Natural killer cell (primary cell): ENCODE results near the gene ELOB. TPM values are rescaled to one million over a fixed set of nuclear protein-coding genes. Genes with fewer than 3 reads are reported as not detected.

Experiments used
- ATAC-seq, 3 donors: fragments of 150-1000 bp in 2 of 3; fragments of 200-7000 bp in 1 of 3; cut with Tn5 transposase; 1 replicate in 1 of 3; 2 replicates in 2 of 3; pipeline ENCODE4 v1.10.0; 2021; ENCODE audit warnings: mild to moderate bottlenecking in 2 of 3, moderate library complexity in 2 of 3
- DNase-seq, 2 donors: peaks; one replicate each; pipeline versions ENCODE4 v3.0.0 to v3.0.0-alpha.2; 2013 to 2021; ENCODE audit warnings: mixed read lengths in 1 of 2
- H3K27ac ChIP-seq: one replicate; pipeline ENCODE4 v1.5.1; 2013; ENCODE audit warnings: mild to moderate bottlenecking, low read length
- H3K27me3 ChIP-seq: one replicate; pipeline ENCODE4 v1.6.1; 2013; ENCODE audit warnings: low read length; ENCODE audit not compliant: control insufficient read depth, insufficient read depth
- H3K36me3 ChIP-seq: one replicate; pipeline ENCODE4 v1.6.1; 2013; ENCODE audit warnings: low read length; ENCODE audit not compliant: control insufficient read depth, insufficient read depth
- H3K4me1 ChIP-seq: one replicate; pipeline ENCODE4 v1.6.1; 2013; ENCODE audit warnings: low read length; ENCODE audit not compliant: control insufficient read depth, insufficient read depth
- H3K4me3 ChIP-seq: one replicate; pipeline ENCODE4 v1.5.1; 2013; ENCODE audit warnings: low read length
- H3K9me3 ChIP-seq: one replicate; pipeline ENCODE4 v1.6.1; 2013; ENCODE audit warnings: low read length; ENCODE audit not compliant: control insufficient read depth, insufficient read depth
- H3K27ac Mint-ChIP-seq, 2 donors: one replicate each; pipeline ENCODE4 v1.8.0; 2022; ENCODE audit warnings: mild to moderate bottlenecking in 2 of 2, mixed read lengths in 2 of 2, moderate library complexity in 1 of 2
- H3K27me3 Mint-ChIP-seq, 2 donors: one replicate each; pipeline ENCODE4 v1.8.0; 2022; ENCODE audit warnings: low read depth in 2 of 2, mixed read lengths in 2 of 2
- H3K36me3 Mint-ChIP-seq: one replicate; pipeline ENCODE4 v1.8.0; 2022; ENCODE audit warnings: mixed read lengths
- H3K4me1 Mint-ChIP-seq, 2 donors: one replicate each; pipeline ENCODE4 v1.8.0; 2022; ENCODE audit warnings: mixed read lengths in 2 of 2
- H3K4me3 Mint-ChIP-seq: one replicate; pipeline ENCODE4 v1.8.0; 2022; ENCODE audit warnings: mild to moderate bottlenecking, moderate library complexity, mixed read lengths
- H3K9me3 Mint-ChIP-seq, 2 donors: one replicate each; pipeline ENCODE4 v1.8.0; 2022; ENCODE audit warnings: mixed read lengths in 2 of 2
- CTCF ChIP-seq: fragments of 200-600 bp; IDR thresholded peaks from one replicate; pipeline ENCODE4 v1.8.0; 2022; ENCODE audit warnings: antibody characterized with exemption
- WGBS: methylation state at CpG from one replicate; pipeline ENCODE4 v1.1.7; 2013; ENCODE audit warnings: missing lambda C conversion rate; ENCODE audit not compliant: insufficient coverage; 5-methylcytosine and 5-hydroxymethylcytosine counted together
- intact Hi-C: fragments of 100-400 bp; cut with micrococcal nuclease; formaldehyde crosslinking; loops from one replicate; pipeline ENCODE4 v1.14.2; 2022
- total RNA-seq, 4 donors: library from RNA; stranded (reverse); fragments of 120-200 nt in 1 of 4; gene quantifications; one replicate each; pipeline versions ENCODE4 v1.2.3 to v1.2.4, GENCODE V29; 2013 to 2022

Gene ELOB
- total RNA-seq, 3 donors from 2014 or later (not counting 1 experiment from before 2014, with no cell fraction given), result 146 to 207 (median 161) TPM

- Mint-ChIP-seq H3K36me3 (no peaks in the 10 kb centered on the region), H3K27me3 (peaks cover 0 to 2% of the 10 kb centered on the region in 2 donors), H3K9me3 (peaks cover 0 to 3% of the 10 kb centered on the region in 2 donors), H3K4me1 (no peaks in the 10 kb centered on the region), H3K27ac (no peak overlapping the region), H3K4me3 (no peak overlapping the region)
- ATAC-seq (no peak), DNase-seq (no peak)
- WGBS, result 97% methylated on average over 1 of the region's 1 CpG
- H3K4me3 ChIP-seq, result no peak overlapping the region
- no peaks in the 10 kb centered on the region for H3K4me1 ChIP-seq
- intact Hi-C loops, result loop anchor here (2.0 kb wide), 1 partner anchor 19 kb away; no protein-coding TSS in a partner anchor
- TF ChIP-seq CTCF, result no peak
- H3K27me3 ChIP-seq, result no peaks in the 10 kb centered on the region
- H3K27ac ChIP-seq, result no peak overlapping the region
- H3K36me3 ChIP-seq, result no peaks in the 10 kb centered on the region
- H3K9me3 ChIP-seq, result peaks cover 6% of the 10 kb centered on the region
Observed at GRCh38 chr16:2799859-2800226, 22.8 kb upstream of the ELOB start.

- ATAC-seq, result no peak
- Histone ChIP-seq H3K4me1 (no peaks in the 10 kb centered on the region), H3K27me3 (no peaks in the 10 kb centered on the region), H3K9me3 (peaks cover 5% of the 10 kb centered on the region), H3K4me3 (no peak overlapping the region), H3K36me3 (no peaks in the 10 kb centered on the region), H3K27ac (no peak overlapping the region)
- H3K9me3 Mint-ChIP-seq, result peaks cover 0 to 3% of the 10 kb centered on the region in 2 donors
- no peaks in the 10 kb centered on the region for H3K36me3 Mint-ChIP-seq
- H3K27me3 Mint-ChIP-seq, result peaks cover 2 to 4% of the 10 kb centered on the region in 2 donors
- TF ChIP-seq CTCF, result no peak
- no peak for DNase-seq
- 85% methylated on average over 19 of the region's 21 CpGs for WGBS
- no peaks in the 10 kb centered on the region for H3K4me1 Mint-ChIP-seq
- intact Hi-C loops, result no loop called here
- no peak overlapping the region for H3K27ac Mint-ChIP-seq
- no peak overlapping the region for H3K4me3 Mint-ChIP-seq
Observed at GRCh38 chr16:2799205-2799858, 22.3 kb upstream of the ELOB start.

- 92% methylated on average over 39 of the region's 39 CpGs for WGBS
- no peak overlapping the region for H3K4me3 Mint-ChIP-seq
- no peaks in the 10 kb centered on the region for H3K4me1 Mint-ChIP-seq
- ATAC-seq (no peak), DNase-seq (no peak)
- H3K4me1 ChIP-seq, result no peaks in the 10 kb centered on the region
- H3K9me3 ChIP-seq, result no peaks in the 10 kb centered on the region
- TF ChIP-seq CTCF, result no peak
- no peaks in the 10 kb centered on the region for H3K27me3 ChIP-seq
- H3K4me3 ChIP-seq, result no peak overlapping the region
- no peaks in the 10 kb centered on the region for H3K36me3 Mint-ChIP-seq
- peaks cover 2 to 6% of the 10 kb centered on the region in 2 donors for H3K27me3 Mint-ChIP-seq
- H3K27ac Mint-ChIP-seq, result no peak overlapping the region
- peaks cover 0 to 1% of the 10 kb centered on the region in 2 donors for H3K9me3 Mint-ChIP-seq
- no peak overlapping the region for H3K27ac ChIP-seq
- intact Hi-C loops, result no loop called here
- no peaks in the 10 kb centered on the region for H3K36me3 ChIP-seq
Observed at GRCh38 chr16:2798723-2799204, 21.7 kb upstream of the ELOB start.
